Amniotic stem cell (primary cell): ENCODE data around the gene GRIK2.
A peak's percentile ranks its signal among the peaks of the same experiment; 100 is the strongest.
"Not testable (repeated sequence)": the region's sequence is repeated elsewhere in the genome, so short reads cannot be mapped to it uniquely, and the experiment has no call there.

Experiments
- DNase-seq: peaks from one replicate; lab custom pipeline; 2025; lab: John Stamatoyannopoulos, UW

GRIK2 gene

DNA sequence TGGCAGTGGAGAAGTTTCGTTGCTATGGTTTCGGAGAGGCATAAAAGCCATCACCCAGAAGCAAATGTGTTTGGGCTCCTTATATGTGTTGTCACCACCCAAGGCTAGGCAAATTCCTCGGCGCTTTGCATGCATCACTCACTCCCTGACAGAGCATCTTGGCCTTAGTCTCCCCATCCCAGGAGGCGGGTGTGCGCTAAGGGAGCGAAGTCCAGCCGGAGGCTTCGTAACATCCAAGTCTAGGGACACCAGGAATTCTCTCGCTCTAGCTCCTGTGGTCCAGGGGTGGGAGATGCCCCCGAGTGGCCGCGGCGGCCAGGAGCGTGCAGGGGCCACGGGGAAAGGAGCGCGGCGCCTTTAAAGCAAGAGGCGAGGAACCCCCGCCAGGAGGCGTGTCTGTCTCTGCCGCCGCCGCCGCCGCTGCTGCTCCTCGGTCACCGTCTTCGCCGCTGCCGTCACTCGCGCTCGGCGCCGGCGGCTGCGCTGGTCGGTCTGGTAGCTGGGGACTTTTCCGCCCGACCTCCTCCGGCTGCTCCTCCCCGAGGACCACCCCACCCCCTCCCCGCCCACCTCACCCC, at the start of gene GRIK2:
Gene GRIK2 (plus strand): TSS at position 458 of the 578 bp plus-strand sequence.
- peak; percentile 51 for DNase-seq

DNA sequence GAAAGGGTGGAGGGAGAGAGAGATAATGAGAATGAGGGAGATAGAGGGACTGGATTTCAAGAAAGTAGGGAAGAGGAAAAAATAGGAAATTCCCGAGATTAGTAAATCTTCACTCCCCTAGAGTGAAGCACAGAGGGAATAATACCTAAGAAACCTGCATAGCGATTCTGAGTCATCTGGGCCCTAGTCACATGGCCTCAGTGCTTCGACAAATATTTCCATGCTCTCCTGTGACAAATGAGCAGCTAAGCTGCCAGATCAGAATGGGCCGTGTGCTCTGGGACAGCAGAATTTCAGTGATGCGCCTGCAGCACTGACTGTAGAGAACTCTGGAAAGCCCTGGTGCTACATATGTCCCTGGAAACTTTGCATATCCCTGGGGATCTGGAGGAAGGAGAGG, 48.6 kb upstream of the GRIK2 start:
- no peak for DNase-seq

GRCh38 chr6:101348816-101349215, 44.7 kb upstream of the GRIK2 start:
- DNase-seq: no peak

DNA sequence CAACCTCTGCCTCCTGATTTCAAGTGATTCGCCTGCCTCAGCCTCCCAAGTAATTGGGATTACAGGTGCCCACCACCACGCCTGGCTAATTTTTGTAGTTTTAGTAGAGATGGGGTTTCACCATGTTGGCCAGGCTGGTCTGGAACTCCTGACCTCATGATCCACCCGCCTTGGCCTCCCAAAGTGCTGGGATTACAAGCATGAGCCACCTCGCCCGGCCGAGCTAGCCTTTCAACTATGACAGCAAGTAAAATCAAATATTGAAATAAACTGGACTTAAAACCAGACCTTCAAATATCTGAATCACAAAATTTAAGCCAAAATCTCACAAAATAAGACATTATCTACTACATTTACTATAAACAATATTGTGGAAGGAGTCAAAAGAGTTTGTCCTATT, 42.9 kb upstream of the GRIK2 start:
- not testable (repeated sequence) for DNase-seq

DNA sequence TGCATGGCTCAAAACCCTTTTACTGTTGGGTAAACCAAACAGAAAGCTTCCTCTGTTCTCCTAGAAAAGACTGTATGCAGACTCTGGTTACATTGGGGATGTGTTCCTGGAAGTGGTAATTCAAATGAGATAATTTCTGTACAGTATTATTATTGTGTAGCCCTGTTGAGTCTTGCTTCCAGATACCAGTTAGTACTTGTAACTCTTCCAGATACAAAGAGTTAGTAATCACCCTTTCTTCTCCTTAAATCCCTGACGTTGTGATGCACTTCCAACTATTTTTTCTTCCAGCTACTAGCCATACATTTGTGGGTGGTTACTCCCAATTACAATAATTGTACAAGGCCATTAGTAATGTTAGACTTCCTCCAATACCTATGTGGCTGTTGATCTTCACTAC, 42.3 kb upstream of the GRIK2 start:
- DNase-seq: no peak

- no peak for DNase-seq
Observed at GRCh38 chr6:101352316-101352715, 41.2 kb upstream of the GRIK2 start.

GRCh38 chr6:101365181-101365580, 28.3 kb upstream of the GRIK2 start:
- no peak for DNase-seq

- no peak for DNase-seq
Observed at GRCh38 chr6:101379926-101380325, 13.6 kb upstream of the GRIK2 start.

- DNase-seq: no peak
Observed at GRCh38 chr6:101380897-101381630, 12.4 kb upstream of the GRIK2 start.

DNA sequence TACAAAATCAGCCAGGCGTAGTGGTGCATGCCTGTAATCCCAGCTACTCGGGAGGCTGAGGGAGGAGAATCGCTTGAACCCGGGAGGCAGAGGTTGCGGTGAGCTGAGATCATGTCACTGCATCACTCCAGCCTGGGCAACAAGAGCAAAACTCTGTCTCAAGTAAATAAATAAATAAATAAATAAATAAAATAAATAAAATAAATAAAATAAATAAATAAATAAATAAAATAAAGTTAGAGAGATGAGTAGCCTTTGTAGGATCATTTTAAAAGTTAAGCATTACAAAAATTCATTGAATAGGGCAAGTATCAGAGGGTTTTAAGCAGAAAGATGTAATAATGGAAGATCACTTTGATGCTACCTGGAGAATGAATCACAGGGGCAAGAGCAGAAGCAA, 9.8 kb upstream of the GRIK2 start:
- DNase-seq: not testable (repeated sequence)

- no peak for DNase-seq
Observed at GRCh38 chr6:101386982-101387381, 6.5 kb upstream of the GRIK2 start.

DNA sequence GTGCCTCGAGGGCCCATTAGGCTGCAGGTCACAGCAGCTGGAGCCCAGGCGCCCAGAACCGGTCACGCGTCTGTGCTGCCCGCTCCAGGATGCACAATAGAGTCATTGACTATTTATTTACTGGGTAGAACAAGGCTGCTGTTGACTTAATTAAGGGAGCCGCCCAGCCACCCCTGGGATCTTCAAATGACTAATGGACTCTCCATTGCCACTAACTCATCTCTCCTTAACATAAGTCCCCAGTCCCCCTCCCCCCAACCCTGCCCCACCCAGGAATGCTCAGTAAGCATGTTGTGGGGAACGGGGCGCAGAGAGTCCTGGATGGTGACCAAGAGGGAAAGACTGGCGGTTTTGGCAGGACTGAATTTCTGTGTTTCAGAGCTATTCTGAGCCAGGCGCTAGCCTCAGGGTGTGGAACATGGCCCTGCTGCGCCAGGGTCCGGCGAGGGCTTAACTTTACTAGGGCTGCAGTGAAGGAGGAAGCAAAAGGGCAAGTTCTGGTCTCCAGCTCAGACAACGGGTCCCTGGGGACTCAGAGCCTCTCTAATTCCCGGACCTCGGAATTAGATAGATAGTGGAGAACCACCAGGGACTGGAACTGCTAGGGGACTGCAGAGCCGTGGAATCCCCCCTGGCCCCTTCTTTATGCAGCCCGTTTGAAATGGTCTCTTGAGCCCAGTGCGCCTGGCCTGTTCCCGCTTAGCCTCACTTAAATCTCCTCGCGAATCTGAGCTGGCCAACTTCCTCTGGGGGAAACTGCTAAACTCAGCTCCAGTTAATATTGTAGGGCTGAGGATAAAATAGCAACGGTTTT, 1.5 kb upstream of the GRIK2 start:
- no peak for DNase-seq

DNA sequence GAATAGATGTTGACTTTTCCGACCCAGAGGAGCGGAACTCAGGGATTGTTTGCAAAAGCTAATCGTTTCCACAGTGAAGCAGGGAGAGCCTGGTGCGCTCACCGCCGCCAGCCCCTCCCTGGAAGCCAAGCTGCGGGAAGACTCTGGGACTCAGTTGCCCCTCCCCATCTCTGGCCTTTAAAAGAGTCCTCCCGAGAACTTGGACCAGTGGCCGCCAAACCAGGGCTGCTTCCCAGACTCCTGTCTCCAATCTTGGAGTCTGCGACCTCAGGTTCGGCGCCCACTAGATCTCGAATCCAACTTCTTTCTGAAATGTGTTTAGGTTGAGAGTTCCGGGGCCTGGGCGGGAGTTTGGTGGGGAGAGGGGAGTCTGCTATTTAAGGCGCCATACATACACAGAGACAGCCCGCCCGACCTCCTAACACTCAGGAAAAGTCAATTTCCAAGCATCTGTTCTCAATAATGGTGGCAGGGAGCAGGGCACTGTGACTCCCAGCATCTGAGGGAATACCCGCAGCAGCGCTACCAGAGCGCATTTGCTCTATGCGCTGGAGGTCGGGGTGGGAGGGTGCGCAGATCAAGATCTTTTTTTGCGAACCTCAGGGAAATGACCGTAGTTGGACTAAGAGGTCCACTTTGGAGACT, 800 bp upstream of the GRIK2 start:
- no peak for DNase-seq

GRCh38 chr6:101393829-101394251, 332 bp downstream of the GRIK2 start:
- DNase-seq: peak; percentile 28

DNA sequence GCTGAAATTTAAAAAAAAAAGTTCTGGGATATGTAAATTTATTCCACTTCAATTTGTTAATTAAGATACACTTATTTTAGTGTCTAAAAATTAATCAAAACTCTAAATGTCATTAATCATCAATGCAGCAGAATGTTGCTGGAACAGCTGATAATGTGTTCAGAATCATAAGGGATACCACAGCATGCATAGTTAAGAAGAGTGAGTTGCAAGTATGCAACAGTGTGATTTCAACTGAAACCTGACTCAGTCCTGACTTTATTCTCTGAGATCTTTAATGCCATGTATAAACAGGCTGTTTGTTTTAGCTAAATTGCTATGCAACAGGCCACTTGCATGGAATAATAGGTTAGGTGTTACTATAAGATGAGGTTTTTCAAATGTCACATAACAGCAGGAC, 1.4 kb downstream of the GRIK2 start:
- DNase-seq: no peak

- no peak for DNase-seq
Observed at GRCh38 chr6:101395345-101395744, 1.8 kb downstream of the GRIK2 start.

DNA sequence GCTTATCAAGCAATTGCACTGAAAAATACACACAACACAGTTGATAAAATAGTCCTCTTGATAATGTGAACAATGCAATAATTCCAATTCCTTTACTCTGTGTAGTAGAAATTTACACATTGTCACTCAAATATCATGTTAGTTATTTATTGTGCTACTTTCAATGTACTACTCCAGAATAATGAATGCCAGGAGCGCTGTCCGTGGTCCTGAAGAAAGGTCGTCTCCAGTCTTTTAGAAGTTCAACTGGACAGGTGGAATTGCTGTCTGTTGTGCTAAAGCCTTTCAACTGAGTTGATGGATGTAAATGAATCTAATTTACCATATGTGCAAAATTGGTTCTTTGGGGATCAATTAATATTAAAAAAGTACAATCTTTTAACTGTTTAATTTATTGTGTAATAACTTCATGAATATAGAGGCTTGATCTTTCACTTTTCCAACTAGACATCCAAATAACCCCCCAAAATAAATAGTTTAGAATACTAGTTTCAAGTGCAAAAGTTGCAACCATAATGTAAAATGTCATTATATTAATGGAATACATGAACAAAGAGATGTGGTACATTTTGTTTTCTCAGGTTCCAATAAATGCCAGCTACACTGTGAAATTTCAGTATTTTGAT, 3.2 kb downstream of the GRIK2 start:
- DNase-seq: peak; percentile 31

- no peak for DNase-seq
Observed at GRCh38 chr6:101397199-101397598, 3.7 kb downstream of the GRIK2 start.

- no peak for DNase-seq
Observed at GRCh38 chr6:101398716-101399615, 5.5 kb downstream of the GRIK2 start.

DNA sequence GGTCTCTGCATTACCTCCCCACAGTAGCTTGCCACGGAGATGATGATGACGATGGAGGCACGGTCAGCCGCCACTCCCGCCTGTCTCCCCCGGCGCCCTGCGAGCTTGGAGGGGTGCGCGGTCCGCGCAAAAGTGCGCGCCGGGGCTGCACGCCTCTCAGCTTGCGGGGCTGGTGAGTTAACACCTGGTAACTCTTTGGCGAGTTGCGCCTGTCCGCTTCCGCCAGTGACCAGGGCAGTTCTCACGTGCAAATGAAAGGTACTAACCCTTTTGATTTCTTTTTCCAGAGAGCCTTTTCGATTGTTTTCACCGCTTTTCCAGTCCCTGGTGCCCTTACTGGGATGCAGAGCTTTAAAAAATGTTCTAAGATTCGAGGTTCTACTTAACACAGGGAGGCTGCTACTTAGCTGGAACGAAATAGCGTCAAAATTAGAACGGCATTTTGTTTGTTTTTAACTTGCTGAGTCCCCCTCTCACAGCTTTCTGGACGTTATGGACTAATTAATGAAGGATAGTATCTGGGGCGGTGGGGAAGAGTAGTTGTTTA, 6.2 kb downstream of the GRIK2 start:
- no peak for DNase-seq
